Gastrocnemius medialis (tissue), 4 donors: ENCODE data around the gene FANCC.

Source experiments
- POLR2A ChIP-seq, 2 donors: fragments of 450-650 bp; IDR thresholded peaks; one replicate each; pipeline ENCODE4 v1.6.1; 2017; ENCODE audit warnings: antibody characterized with exemption in 2 of 2, mild to moderate bottlenecking in 2 of 2, moderate library complexity in 2 of 2
- TF ChIP-seq, protein P1 (sequence below), 5 experiments: fragments of 450-650 bp in 3 of 5; fragments of 200-600 bp in 2 of 5; sonication (generic) in 2 of 5; IDR thresholded peaks in 4 of 5; conservative IDR thresholded peaks in 1 of 5; 1 replicate in 4 of 5; 2 replicates in 1 of 5; pipeline ENCODE4 v1.5.1; 2016 to 2019; ENCODE audit warnings: antibody characterized with exemption in 5 of 5, mild to moderate bottlenecking in 3 of 5, moderate library complexity in 3 of 5

DNA sequence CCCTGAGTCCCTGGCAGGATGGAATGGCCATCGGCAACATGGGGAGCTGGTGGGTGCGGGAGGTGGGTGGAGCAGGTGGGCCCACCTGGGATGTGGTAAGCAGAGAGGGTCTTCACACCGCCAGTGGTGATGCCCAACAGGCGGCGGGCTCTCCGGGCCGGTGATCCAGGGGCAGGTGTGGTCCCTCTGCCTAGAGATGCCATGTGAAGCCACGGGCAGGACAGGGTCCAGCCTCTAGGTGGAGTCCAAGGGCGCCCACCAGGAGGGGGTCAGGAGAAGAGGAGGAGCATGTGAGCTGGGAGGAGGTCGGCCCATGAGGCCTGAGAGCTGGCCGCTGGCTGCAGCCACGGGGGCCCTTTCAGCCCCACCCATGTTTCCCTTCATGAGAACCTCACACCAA lies 221.1 kb downstream of the FANCC start:
- TF ChIP-seq, protein P1, sequence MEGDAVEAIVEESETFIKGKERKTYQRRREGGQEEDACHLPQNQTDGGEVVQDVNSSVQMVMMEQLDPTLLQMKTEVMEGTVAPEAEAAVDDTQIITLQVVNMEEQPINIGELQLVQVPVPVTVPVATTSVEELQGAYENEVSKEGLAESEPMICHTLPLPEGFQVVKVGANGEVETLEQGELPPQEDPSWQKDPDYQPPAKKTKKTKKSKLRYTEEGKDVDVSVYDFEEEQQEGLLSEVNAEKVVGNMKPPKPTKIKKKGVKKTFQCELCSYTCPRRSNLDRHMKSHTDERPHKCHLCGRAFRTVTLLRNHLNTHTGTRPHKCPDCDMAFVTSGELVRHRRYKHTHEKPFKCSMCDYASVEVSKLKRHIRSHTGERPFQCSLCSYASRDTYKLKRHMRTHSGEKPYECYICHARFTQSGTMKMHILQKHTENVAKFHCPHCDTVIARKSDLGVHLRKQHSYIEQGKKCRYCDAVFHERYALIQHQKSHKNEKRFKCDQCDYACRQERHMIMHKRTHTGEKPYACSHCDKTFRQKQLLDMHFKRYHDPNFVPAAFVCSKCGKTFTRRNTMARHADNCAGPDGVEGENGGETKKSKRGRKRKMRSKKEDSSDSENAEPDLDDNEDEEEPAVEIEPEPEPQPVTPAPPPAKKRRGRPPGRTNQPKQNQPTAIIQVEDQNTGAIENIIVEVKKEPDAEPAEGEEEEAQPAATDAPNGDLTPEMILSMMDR (IDR thresholded peaks at IDR 0.05 in 4 of 5, conservative IDR thresholded peaks at IDR 0.05 in 1 of 5) = no peak
- no peak for TF ChIP-seq POLR2A (IDR thresholded peaks at IDR 0.05)
